Skeletal muscle cell (primary cell): Measurements from ENCODE around the gene SFMBT1.

Experiments used
- DNase-seq: peaks from one replicate; pipeline ENCODE4 v3.0.0-alpha.2; 2010; ENCODE audit warnings: low read depth
- H3K4me3 ChIP-seq: 2 replicates; pipeline ENCODE4 v1.5.1; 2011; ENCODE audit warnings: low read depth, mild to moderate bottlenecking, control low read depth, low read length, moderate library complexity

Gene SFMBT1

GRCh38 chr3:53045518-53046170 is at the start of gene SFMBT1:
SFMBT1 (minus strand) TSS chr3:53046073; CDS start chr3:52969128, 76,945 bp downstream.
- H3K4me3 ChIP-seq = peak within 1 kb of the TSS; percentile 73
- DNase-seq = no peak

- H3K4me3 ChIP-seq = no peak overlapping the region
- DNase-seq = no peak
Observed at GRCh38 chr3:53092942-53093341, 47.1 kb upstream of the SFMBT1 start.

GRCh38 chr3:53092216-53092615 is 46.3 kb upstream of the SFMBT1 start:
- no peak overlapping the region for H3K4me3 ChIP-seq
- DNase-seq = no peak

GRCh38 chr3:53091011-53091410 is 45.1 kb upstream of the SFMBT1 start:
- DNase-seq = no peak
- H3K4me3 ChIP-seq = no peak overlapping the region

- no peak overlapping the region for H3K4me3 ChIP-seq
- DNase-seq = no peak
Observed at GRCh38 chr3:53089511-53089910, 43.6 kb upstream of the SFMBT1 start.

GRCh38 chr3:53085476-53085875 is 39.6 kb upstream of the SFMBT1 start:
- no peak for DNase-seq
- H3K4me3 ChIP-seq = no peak overlapping the region

- H3K4me3 ChIP-seq = no peak overlapping the region
- DNase-seq = no peak
Observed at GRCh38 chr3:53084310-53085001, 38.6 kb upstream of the SFMBT1 start.

- DNase-seq = no peak
- H3K4me3 ChIP-seq = no peak overlapping the region
Observed at GRCh38 chr3:53083949-53084309, 38.1 kb upstream of the SFMBT1 start.

- DNase-seq = peak; percentile 25
- no peak overlapping the region for H3K4me3 ChIP-seq
Observed at GRCh38 chr3:53083521-53083920, 37.6 kb upstream of the SFMBT1 start.

GRCh38 chr3:53082736-53083135 is 36.9 kb upstream of the SFMBT1 start:
- no peak overlapping the region for H3K4me3 ChIP-seq

GRCh38 chr3:53081318-53081717 is 35.4 kb upstream of the SFMBT1 start:
- H3K4me3 ChIP-seq = no peak overlapping the region
- DNase-seq = no peak

More at GRCh38 chr3:53082736-53083135, 36.9 kb upstream of the SFMBT1 start:
- DNase-seq = no peak

- H3K4me3 ChIP-seq = no peak overlapping the region
Observed at GRCh38 chr3:53080612-53081205, 34.8 kb upstream of the SFMBT1 start.

GRCh38 chr3:53079791-53080555 is 34.1 kb upstream of the SFMBT1 start:
- no peak overlapping the region for H3K4me3 ChIP-seq
- no peak for DNase-seq

More at GRCh38 chr3:53080612-53081205, 34.8 kb upstream of the SFMBT1 start:
- no peak for DNase-seq

GRCh38 chr3:53079147-53079546 is 33.3 kb upstream of the SFMBT1 start:
- DNase-seq = no peak
- no peak overlapping the region for H3K4me3 ChIP-seq

- H3K4me3 ChIP-seq = no peak overlapping the region
- no peak for DNase-seq
Observed at GRCh38 chr3:53078656-53079055, 32.8 kb upstream of the SFMBT1 start.

- H3K4me3 ChIP-seq = no peak overlapping the region
Observed at GRCh38 chr3:53077476-53078220, 31.8 kb upstream of the SFMBT1 start.

GRCh38 chr3:53075743-53076140 is 29.9 kb upstream of the SFMBT1 start:
- no peak for DNase-seq
- H3K4me3 ChIP-seq = no peak overlapping the region

More at GRCh38 chr3:53077476-53078220, 31.8 kb upstream of the SFMBT1 start:
- no peak for DNase-seq

GRCh38 chr3:53074761-53075742 is 29.2 kb upstream of the SFMBT1 start:
- DNase-seq = no peak
- H3K4me3 ChIP-seq = no peak overlapping the region
